Endothelial cell of umbilical vein (primary cell): Measurements from ENCODE around the gene DNAI2. TPM values are rescaled to one million over a fixed set of nuclear protein-coding genes. Genes with fewer than 3 reads are reported as not detected.

Experiments
- BruUV-seq: library from RNA; stranded (reverse); fragments of 400-500 nt; replicated peaks from 2 replicates; lab custom pipeline; 2021; lab: Mats Ljungman, UMichigan
- CTCF ChIA-PET: fragments of 300-600, 350-600 bp; sonication (Branson Sonifier 250); formaldehyde crosslinking; loops from one replicate; lab custom pipeline; 2021; ENCODE audit warnings: antibody characterized with exemption, inconsistent platforms; lab: Charles Lee
- POLR2A ChIA-PET: fragments of 300-600, 350-600 bp; sonication (Branson Sonifier 250); formaldehyde crosslinking; loops from one replicate; lab custom pipeline; 2021; ENCODE audit warnings: antibody characterized with exemption, inconsistent platforms; lab: Charles Lee
- DNase-seq: peaks from one replicate; pipeline ENCODE4 v3.0.0-alpha.2; 2011; ENCODE audit warnings: low read depth, low spot score
- FAIRE-seq: peaks from 2 replicates; lab custom pipeline; 2011; peaks lifted over from hg19 to GRCh38; lab: Jason Lieb, UNC
- H2AFZ ChIP-seq: 2 replicates; pipeline ENCODE4 v1.6.0; 2012; ENCODE audit warnings: low read depth, low read length, control low read depth, inconsistent platforms
- H3K27ac ChIP-seq: 2 replicates; pipeline ENCODE4 v1.5.1; 2011; ENCODE audit warnings: low read depth, mild to moderate bottlenecking, control low read depth, low read length, moderate library complexity; ENCODE audit not compliant: insufficient read depth
- H3K27me3 ChIP-seq, 2 experiments: 2 replicates each; pipeline versions ENCODE4 v1.6.0 to v1.6.1; 2011; ENCODE audit warnings: low read length in 2 of 2, mixed read lengths in 1 of 2; ENCODE audit not compliant: control insufficient read depth in 2 of 2, insufficient read depth in 2 of 2
- H3K36me3 ChIP-seq, 2 experiments: 2 replicates in 1 of 2; 3 replicates in 1 of 2; pipeline ENCODE4 v1.5.1; 2011; ENCODE audit warnings: low read length in 2 of 2, mild to moderate bottlenecking in 1 of 2, moderate library complexity in 1 of 2; ENCODE audit not compliant: control insufficient read depth in 2 of 2, insufficient read depth in 2 of 2; ENCODE audit errors: extremely low read depth in 1 of 2
- H3K4me1 ChIP-seq: 3 replicates; pipeline ENCODE4 v1.5.1; 2011; ENCODE audit warnings: mild to moderate bottlenecking, low read length; ENCODE audit not compliant: control insufficient read depth, insufficient read depth; ENCODE audit errors: extremely low read depth
- H3K4me2 ChIP-seq: 2 replicates; pipeline ENCODE4 v1.6.1; 2011; ENCODE audit warnings: low read length, control low read depth, mixed read lengths; ENCODE audit not compliant: insufficient read depth
- H3K4me3 ChIP-seq, 3 experiments: fragments of 200-600 bp in 1 of 3; sonication (generic), shearing (Covaris generic) in 1 of 3; replicated peaks in 1 of 3; 2 replicates each; pipeline ENCODE4 v1.5.1; 2011 to 2016; ENCODE audit warnings: control low read depth in 3 of 3, low read length in 3 of 3, mild to moderate bottlenecking in 2 of 3, inconsistent platforms in 1 of 3, low read depth in 1 of 3, moderate library complexity in 1 of 3; ENCODE audit not compliant: insufficient read depth in 1 of 3
- H3K79me2 ChIP-seq: 2 replicates; pipeline ENCODE4 v1.6.0; 2012; ENCODE audit warnings: low read length, inconsistent platforms; ENCODE audit not compliant: control insufficient read depth, insufficient read depth
- H3K9ac ChIP-seq: replicated peaks from 2 replicates; pipeline ENCODE3; 2011; ENCODE audit warnings: low read length, control low read depth; ENCODE audit not compliant: insufficient read depth; ENCODE audit errors: extremely low read depth
- H3K9me1 ChIP-seq: replicated peaks from 3 replicates; pipeline ENCODE4 v1.6.0; 2011; ENCODE audit warnings: mild to moderate bottlenecking, low read length; ENCODE audit not compliant: control insufficient read depth, insufficient read depth; ENCODE audit errors: extremely low read depth
- H3K9me3 ChIP-seq: replicated peaks from 2 replicates; pipeline ENCODE4 v1.5.1; 2012; ENCODE audit warnings: low read length, inconsistent platforms; ENCODE audit not compliant: control insufficient read depth, insufficient read depth
- H4K20me1 ChIP-seq: replicated peaks from 2 replicates; pipeline ENCODE3; 2011; ENCODE audit warnings: mild to moderate bottlenecking, low read length; ENCODE audit not compliant: control insufficient read depth, insufficient read depth; ENCODE audit errors: extremely low read depth
- CTCF ChIP-seq, 2 donors: IDR thresholded peaks; 1 replicate in 1 of 2; 2 replicates in 1 of 2; pipeline ENCODE4 v1.5.1; 2011; ENCODE audit warnings: low read length in 2 of 2, mild to moderate bottlenecking in 2 of 2, moderate library complexity in 2 of 2, control low read depth in 1 of 2, inconsistent platforms in 1 of 2, low read depth in 1 of 2; ENCODE audit not compliant: insufficient read depth in 1 of 2; ENCODE audit errors: extremely low read depth in 1 of 2
- EZH2 ChIP-seq: IDR thresholded peaks from 2 replicates; pipeline ENCODE4 v1.6.1; 2012; ENCODE audit warnings: borderline replicate concordance, low read depth, mild to moderate bottlenecking, moderate library complexity, low read length, inconsistent platforms; ENCODE audit not compliant: severe bottlenecking
- FOS ChIP-seq: IDR thresholded peaks from 2 replicates; pipeline ENCODE4 v1.6.1; 2011; ENCODE audit warnings: mild to moderate bottlenecking, low read length, moderate library complexity, borderline replicate concordance; ENCODE audit not compliant: insufficient read depth
- GATA2 ChIP-seq: IDR thresholded peaks from 2 replicates; pipeline ENCODE4 v1.7.0; 2011; ENCODE audit warnings: low read depth, mild to moderate bottlenecking, moderate library complexity, mixed read lengths, low read length; ENCODE audit not compliant: insufficient read length, insufficient read depth
- JUN ChIP-seq: IDR thresholded peaks from 2 replicates; pipeline ENCODE4 v1.6.1; 2011; ENCODE audit warnings: borderline replicate concordance, low read depth; ENCODE audit not compliant: insufficient read length, insufficient read depth
- MAX ChIP-seq: IDR thresholded peaks from 2 replicates; pipeline ENCODE4 v1.6.1; 2011; ENCODE audit not compliant: insufficient read depth, insufficient read length
- MYC ChIP-seq: IDR thresholded peaks from one replicate; pipeline ENCODE4 v1.6.1; 2011; ENCODE audit warnings: mild to moderate bottlenecking, low read depth, low read length
- POLR2A ChIP-seq: IDR thresholded peaks from 2 replicates; pipeline ENCODE4 v1.6.1; 2012; ENCODE audit warnings: low read depth, mild to moderate bottlenecking, control low read depth, low read length
- POLR2AphosphoS5 ChIP-seq: IDR thresholded peaks from 2 replicates; pipeline ENCODE4 v1.6.1; 2012; ENCODE audit warnings: low read depth, mild to moderate bottlenecking, control low read depth, low read length, moderate library complexity; ENCODE audit not compliant: insufficient read depth
- dilution Hi-C: fragments of 300-500 bp; cut with MboI; formaldehyde crosslinking; loops from one replicate; pipeline ENCODE4 v1.15.0; 2019; ENCODE audit warnings: low sequenced_read_pairs; ENCODE audit not compliant: extremely low pct_ligation_motif_present
- intact Hi-C: fragments of 100-400 bp; cut with micrococcal nuclease; formaldehyde crosslinking; loops from one replicate; pipeline ENCODE4 v1.10.0; 2022
- polyA plus RNA-seq, 4 experiments: library from polyadenylated mRNA; depleted of rRNA in 3 of 4; stranded (reverse) in 3 of 4; unstranded in 1 of 4; fragments of >200 nt; gene quantifications; 2 replicates each; pipeline versions ENCODE4 v1.2.1 to v1.2.3, GENCODE V29; 2011 to 2012; ENCODE audit warnings: missing spikeins in 1 of 4
- total RNA-seq: library from RNA; stranded (reverse); gene quantifications from 2 replicates; pipeline ENCODE4 v1.2.3, GENCODE V29; 2021

Gene DNAI2
- total and polyA plus RNA-seq, 2 donors (not counting 3 experiments of a cell fraction or from before 2014, with no cell fraction given), result not detected

DNA sequence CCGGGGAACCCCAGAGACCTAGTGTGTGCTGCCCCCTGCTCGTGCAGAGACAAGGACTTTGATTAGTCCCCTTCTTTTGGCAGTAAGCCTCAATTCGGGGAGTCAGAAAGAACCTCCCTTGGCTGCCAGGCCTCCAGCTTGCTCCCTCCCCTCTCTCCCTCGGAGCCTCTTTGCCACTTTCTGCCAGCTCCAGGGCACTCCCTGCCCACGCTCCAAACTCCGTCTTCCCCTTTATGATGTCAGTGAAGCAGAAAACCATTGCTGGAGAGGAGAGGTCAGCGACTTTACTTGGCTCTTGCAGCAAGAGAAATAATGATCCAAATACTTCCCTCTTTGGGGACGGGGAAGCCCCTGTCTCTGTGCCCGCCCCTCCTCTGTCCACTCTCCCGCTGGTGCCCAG, 32.6 kb upstream of the DNAI2 start:
- Histone ChIP-seq H3K9ac (no peak overlapping the region), H3K36me3 (no peaks in the 10 kb centered on the region), H3K4me1 (no peaks in the 10 kb centered on the region), H3K27me3 (no peaks in the 10 kb centered on the region), H3K9me3 (no peaks in the 10 kb centered on the region), H4K20me1 (no peaks in the 10 kb centered on the region), H3K9me1 (no peaks in the 10 kb centered on the region), H3K4me2 (no peak overlapping the region), H2AFZ (no peak overlapping the region), H3K4me3 (no peak overlapping the region), H3K27ac (no peak overlapping the region), H3K79me2 (no peaks in the 10 kb centered on the region)
- no peak for FAIRE-seq
- ChIA-PET CTCF (no interaction called here), POLR2A (no interaction called here)
- TF ChIP-seq MAX (no peak), EZH2 (no peak), MYC (no peak), CTCF (IDR thresholded peaks at IDR 0.05; ENCODE audit: extremely low read depth in 1 of 2, insufficient read depth in 1 of 2, low read depth in 1 of 2, low read length in 2 of 2) (no peak)
- BruUV-seq, result no TSS peak
- DNase-seq, result no peak
- dilution Hi-C loops, result no loop called here
- intact Hi-C loops, result no loop called here

GRCh38 chr17:74241847-74242246, 32.2 kb upstream of the DNAI2 start:
- FAIRE-seq, result no peak
- no peaks in the 10 kb centered on the region for H3K4me1 ChIP-seq
- no peak overlapping the region for H3K4me2 ChIP-seq
- no peak overlapping the region for H3K9ac ChIP-seq
- H3K4me3 ChIP-seq, result no peak overlapping the region
- no peaks in the 10 kb centered on the region for H3K79me2 ChIP-seq
- CTCF ChIA-PET, result no interaction called here
- no peaks in the 10 kb centered on the region for H3K9me1 ChIP-seq
- no peak overlapping the region for H3K27ac ChIP-seq
- DNase-seq, result no peak
- POLR2A ChIA-PET, result no interaction called here
- BruUV-seq, result no TSS peak
- TF ChIP-seq GATA2, result no peak
- TF ChIP-seq CTCF (IDR thresholded peaks at IDR 0.05; ENCODE audit: extremely low read depth in 1 of 2, insufficient read depth in 1 of 2, low read depth in 1 of 2, low read length in 2 of 2), result no peak
- TF ChIP-seq POLR2AphosphoS5, result no peak
- TF ChIP-seq POLR2A, result no peak
- no peak for TF ChIP-seq MAX
- TF ChIP-seq FOS, result no peak
- no peak for TF ChIP-seq JUN
- no peak for TF ChIP-seq EZH2
- TF ChIP-seq MYC, result no peak
- dilution Hi-C loops, result no loop called here
- no peaks in the 10 kb centered on the region for H3K9me3 ChIP-seq
- H4K20me1 ChIP-seq, result no peaks in the 10 kb centered on the region
- no peaks in the 10 kb centered on the region for H3K27me3 ChIP-seq
- no peaks in the 10 kb centered on the region for H3K36me3 ChIP-seq
- H2AFZ ChIP-seq, result no peak overlapping the region
- intact Hi-C loops, result no loop called here
